Neural progenitor cell (in vitro differentiated cells): ENCODE results near the gene LY6G6F. TPM values are rescaled to one million over a fixed set of nuclear protein-coding genes. Genes with fewer than 3 reads are reported as not detected.

ENCODE experiments used
- DNase-seq: peaks from one replicate; pipeline ENCODE4 v3.0.0-alpha.2; 2016; ENCODE audit warnings: low spot score
- H2AFZ ChIP-seq: fragments of 200-600 bp; sonication (generic); replicated peaks from 2 replicates; pipeline ENCODE4 v1.6.1; 2016; ENCODE audit warnings: antibody characterized with exemption
- H3F3A ChIP-seq: fragments of 200-600 bp; sonication (generic); 2 replicates; pipeline ENCODE4 v1.6.1; 2016; ENCODE audit warnings: antibody characterized with exemption, low read depth
- H3K27ac ChIP-seq: fragments of 200-600 bp; sonication (generic); 2 replicates; pipeline ENCODE4 v1.5.1; 2016; ENCODE audit warnings: mild to moderate bottlenecking
- H3K27me3 ChIP-seq: fragments of 200-600 bp; sonication (generic); 2 replicates; pipeline ENCODE4 v1.6.1; 2016; ENCODE audit warnings: mild to moderate bottlenecking, moderate library complexity
- H3K36me3 ChIP-seq: fragments of 200-600 bp; sonication (generic); 2 replicates; pipeline ENCODE4 v1.5.1; 2016
- H3K4me1 ChIP-seq: fragments of 200-600 bp; sonication (generic); 2 replicates; pipeline ENCODE4 v1.6.1; 2016; ENCODE audit warnings: mixed run types
- H3K4me2 ChIP-seq: fragments of 200-600 bp; sonication (generic); 2 replicates; pipeline ENCODE4 v1.6.1; 2016
- H3K4me3 ChIP-seq: fragments of 200-600 bp; sonication (generic); 2 replicates; pipeline ENCODE4 v1.5.1; 2016
- H3K79me2 ChIP-seq: fragments of 200-600 bp; sonication (generic); 2 replicates; pipeline ENCODE4 v1.6.1; 2016; ENCODE audit warnings: low read depth
- H3K9ac ChIP-seq: fragments of 200-600 bp; sonication (generic); 2 replicates; pipeline ENCODE4 v1.6.1; 2016
- H3K9me3 ChIP-seq: fragments of 200-600 bp; sonication (generic); 2 replicates; pipeline ENCODE4 v1.5.1; 2016; ENCODE audit warnings: low read depth
- H4K20me1 ChIP-seq: fragments of 200-600 bp; sonication (generic); 2 replicates; pipeline ENCODE4 v1.6.1; 2016; ENCODE audit warnings: low read depth
- H3K27ac Mint-ChIP-seq: 3 replicates; pipeline ENCODE4 v1.8.0; 2021; ENCODE audit warnings: mixed read lengths
- H3K27me3 Mint-ChIP-seq: 2 replicates; pipeline ENCODE4 v1.8.0; 2022; ENCODE audit warnings: low read depth, mild to moderate bottlenecking, inconsistent platforms, moderate library complexity, mixed read lengths; ENCODE audit not compliant: insufficient read depth
- H3K36me3 Mint-ChIP-seq: 3 replicates; pipeline ENCODE4 v1.8.0; 2021; ENCODE audit warnings: mixed read lengths
- H3K4me1 Mint-ChIP-seq: 3 replicates; pipeline ENCODE4 v1.8.0; 2021; ENCODE audit warnings: mixed read lengths
- H3K4me3 Mint-ChIP-seq: 3 replicates; pipeline ENCODE4 v1.8.0; 2021; ENCODE audit warnings: mild to moderate bottlenecking, moderate library complexity, mixed read lengths
- H3K9me3 Mint-ChIP-seq: 3 replicates; pipeline ENCODE4 v1.8.0; 2020; ENCODE audit warnings: mixed read lengths
- CTCF ChIP-seq: fragments of 200-600 bp; sonication (generic); IDR thresholded peaks from 2 replicates; pipeline ENCODE4 v1.5.1; 2017; ENCODE audit warnings: antibody characterized with exemption, mild to moderate bottlenecking
- EZH2 ChIP-seq: fragments of 200-600 bp; sonication (generic); IDR thresholded peaks from 2 replicates; pipeline ENCODE4 v1.6.1; 2017; ENCODE audit warnings: antibody characterized with exemption, mild to moderate bottlenecking, moderate library complexity
- EZH2phosphoT487 ChIP-seq: fragments of 200-600 bp; sonication (generic); IDR thresholded peaks from 2 replicates; pipeline ENCODE4 v1.6.1; 2017; ENCODE audit warnings: antibody characterized with exemption
- total RNA-seq: library from RNA; depleted of rRNA; stranded (reverse); fragments of >200 nt; gene quantifications from 2 replicates; pipeline ENCODE4 v1.2.3, GENCODE V29; 2015; ENCODE audit warnings: low replicate concordance

LY6G6F gene
- total RNA-seq, 1 donor from 2014 or later = not detected

- no peak overlapping the region for H3K27ac Mint-ChIP-seq
- peaks cover 3% of the 10 kb centered on the region for H4K20me1 ChIP-seq
- H2AFZ ChIP-seq = no peak overlapping the region
Observed at GRCh38 chr6:31692353-31692752, 14.3 kb upstream of the LY6G6F start.

DNA sequence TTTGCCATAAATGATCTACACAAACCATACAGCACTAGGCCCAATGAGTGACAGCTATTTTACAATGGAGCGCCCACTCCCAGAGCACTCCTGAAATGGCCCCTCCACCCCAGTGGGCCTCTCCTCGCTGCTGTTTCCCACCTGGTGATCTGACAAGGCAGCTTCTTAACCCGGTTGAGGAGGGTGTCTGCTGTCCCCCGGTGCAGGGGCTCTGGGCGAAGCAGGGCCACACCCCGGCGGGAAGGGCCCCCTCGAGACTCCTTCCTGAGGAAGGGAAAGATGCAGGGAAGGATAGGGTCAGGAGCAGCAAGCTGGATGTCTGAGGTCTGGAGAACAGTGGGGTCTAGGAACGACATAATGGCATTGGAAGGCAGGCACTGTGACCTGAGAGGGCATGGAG, 13.8 kb upstream of the LY6G6F start:
- Mint-ChIP-seq H3K4me3 (no peak overlapping the region), H3K9me3 (no peaks in the 10 kb centered on the region), H3K27me3 (no peaks in the 10 kb centered on the region), H3K36me3 (peaks cover 32% of the 10 kb centered on the region), H3K4me1 (peaks cover 2% of the 10 kb centered on the region), H3K27ac (no peak overlapping the region)
- no peak overlapping the region for H3K4me3 ChIP-seq
- H3K36me3 ChIP-seq = no peaks in the 10 kb centered on the region
- H3F3A ChIP-seq = no peaks in the 10 kb centered on the region
- H3K4me1 ChIP-seq = no peaks in the 10 kb centered on the region
- H3K79me2 ChIP-seq = no peaks in the 10 kb centered on the region
- H3K27me3 ChIP-seq = no peaks in the 10 kb centered on the region
- H3K27ac ChIP-seq = no peak overlapping the region
- no peaks in the 10 kb centered on the region for H3K9me3 ChIP-seq
- no peak overlapping the region for H3K4me2 ChIP-seq
- peaks cover 3% of the 10 kb centered on the region for H4K20me1 ChIP-seq
- no peak overlapping the region for H3K9ac ChIP-seq
- TF ChIP-seq EZH2phosphoT487 = no peak
- no peak for TF ChIP-seq EZH2
- no peak for TF ChIP-seq CTCF
- DNase-seq = no peak
- H2AFZ ChIP-seq = no peak overlapping the region

More at GRCh38 chr6:31692353-31692752, 14.3 kb upstream of the LY6G6F start:
- H3K79me2 ChIP-seq = no peaks in the 10 kb centered on the region
- no peak for TF ChIP-seq EZH2
- TF ChIP-seq CTCF = no peak
- TF ChIP-seq EZH2phosphoT487 = no peak
- Mint-ChIP-seq H3K4me1 (peaks cover 3% of the 10 kb centered on the region), H3K4me3 (no peak overlapping the region), H3K9me3 (no peaks in the 10 kb centered on the region), H3K27me3 (no peaks in the 10 kb centered on the region), H3K36me3 (peaks cover 33% of the 10 kb centered on the region)
- H3K4me2 ChIP-seq = no peak overlapping the region
- no peak for DNase-seq
- H3K9ac ChIP-seq = no peak overlapping the region
- H3K27ac ChIP-seq = no peak overlapping the region
- no peaks in the 10 kb centered on the region for H3K4me1 ChIP-seq
- no peak overlapping the region for H3K4me3 ChIP-seq
- H3K9me3 ChIP-seq = no peaks in the 10 kb centered on the region
- H3F3A ChIP-seq = no peaks in the 10 kb centered on the region
- H3K36me3 ChIP-seq = no peaks in the 10 kb centered on the region
- H3K27me3 ChIP-seq = no peaks in the 10 kb centered on the region

GRCh38 chr6:31693535-31693934, 13.1 kb upstream of the LY6G6F start:
- Histone ChIP-seq H3K79me2 (no peaks in the 10 kb centered on the region), H3K9ac (no peak overlapping the region), H3K9me3 (no peaks in the 10 kb centered on the region), H3K36me3 (no peaks in the 10 kb centered on the region), H3K4me2 (no peak overlapping the region), H3K27ac (no peak overlapping the region), H4K20me1 (peaks cover 3% of the 10 kb centered on the region), H3K4me1 (no peaks in the 10 kb centered on the region), H3K4me3 (no peak overlapping the region), H3K27me3 (no peaks in the 10 kb centered on the region), H3F3A (no peaks in the 10 kb centered on the region), H2AFZ (no peak overlapping the region)
- H3K4me1 Mint-ChIP-seq = no peaks in the 10 kb centered on the region
- no peak for TF ChIP-seq EZH2phosphoT487
- no peak for TF ChIP-seq EZH2
- H3K27ac Mint-ChIP-seq = no peak overlapping the region
- no peaks in the 10 kb centered on the region for H3K27me3 Mint-ChIP-seq
- H3K4me3 Mint-ChIP-seq = no peak overlapping the region
- H3K9me3 Mint-ChIP-seq = no peaks in the 10 kb centered on the region
- peaks cover 32% of the 10 kb centered on the region for H3K36me3 Mint-ChIP-seq
- no peak for DNase-seq

GRCh38 chr6:31697555-31697954, 9.1 kb upstream of the LY6G6F start:
- no peak overlapping the region for H3K9ac ChIP-seq
- no peak overlapping the region for H2AFZ ChIP-seq
- H3K9me3 Mint-ChIP-seq = no peaks in the 10 kb centered on the region
- DNase-seq = no peak
- H3K36me3 ChIP-seq = no peaks in the 10 kb centered on the region
- H3K4me3 ChIP-seq = no peak overlapping the region
- H3K4me1 ChIP-seq = no peaks in the 10 kb centered on the region
- peaks cover 18% of the 10 kb centered on the region for H3K36me3 Mint-ChIP-seq
- H3K9me3 ChIP-seq = no peaks in the 10 kb centered on the region
- no peak overlapping the region for H3K4me3 Mint-ChIP-seq
- H4K20me1 ChIP-seq = no peaks in the 10 kb centered on the region
- H3K27me3 ChIP-seq = no peaks in the 10 kb centered on the region
- peaks cover 31% of the 10 kb centered on the region for H3K79me2 ChIP-seq
- H3K27ac ChIP-seq = no peak overlapping the region
- H3K27me3 Mint-ChIP-seq = no peaks in the 10 kb centered on the region
- TF ChIP-seq EZH2phosphoT487 (no peak), EZH2 (no peak), CTCF (no peak)
- H3K4me2 ChIP-seq = no peak overlapping the region
- no peak overlapping the region for H3K27ac Mint-ChIP-seq
- peaks cover 16% of the 10 kb centered on the region for H3K4me1 Mint-ChIP-seq
- H3F3A ChIP-seq = no peaks in the 10 kb centered on the region
